Measurements from ENCODE around the gene CATSPER1.

The CATSPER1 gene

DNA sequence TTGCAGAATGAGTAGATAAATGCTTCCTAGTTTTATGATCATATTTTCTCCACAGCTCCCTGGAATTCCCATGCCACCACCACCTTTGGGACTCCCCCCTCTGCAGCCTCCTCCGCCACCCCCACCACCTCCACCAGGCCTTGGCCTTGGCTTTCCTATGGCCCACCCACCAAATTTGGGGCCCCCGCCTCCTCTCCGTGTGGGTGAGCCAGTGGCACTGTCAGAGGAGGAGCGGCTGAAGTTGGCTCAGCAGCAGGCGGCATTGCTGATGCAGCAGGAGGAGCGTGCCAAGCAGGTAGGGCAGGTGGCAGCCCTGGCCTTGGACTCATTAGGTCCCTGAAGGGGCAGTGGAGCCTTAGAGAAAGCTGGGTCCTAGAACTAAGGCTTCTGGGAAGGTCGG lies 28.7 kb upstream of the CATSPER1 start:
- H3K27ac ChIP-seq (ENCODE audit: insufficient read depth in 1 of 2, low read depth in 1 of 2, low read length in 2 of 2, poor library complexity in 1 of 2, severe bottlenecking in 2 of 2): no peak overlapping the region
- DNase-seq: no peak
- WGBS (ENCODE audit: insufficient coverage): 100% methylated on average over 6 of the region's 7 CpGs
- peaks cover 1 to 22% (median 18%) of the 10 kb centered on the region in 4 experiments for H3K4me1 ChIP-seq (ENCODE audit: control extremely low read depth in 1 of 4, control insufficient read depth in 4 of 4, insufficient read depth in 4 of 4, low read length in 3 of 4)
- H3K36me3 ChIP-seq (ENCODE audit: control insufficient read depth in 4 of 4, insufficient read depth in 4 of 4, low read length in 3 of 4): peaks cover 12 to 55% (median 48%) of the 10 kb centered on the region in 4 experiments
- CTCF ChIA-PET: interaction anchor here (1.2 to 8.1 kb wide), 4 partner anchors 10 to 78 kb away, joined by 4 to 99 read pairs (median 10); partner anchors contain the start of gene PACS1
- no peaks in the 10 kb centered on the region for H3K9me3 ChIP-seq (ENCODE audit: control extremely low read depth in 1 of 5, control insufficient read depth in 4 of 5, insufficient read depth in 2 of 5, low read depth in 1 of 5, low read length in 4 of 5)
- POLR2A ChIA-PET: no interaction called here
- no peak overlapping the region for H3K4me3 ChIP-seq (ENCODE audit: control insufficient read depth in 1 of 7, extremely low read depth in 1 of 7, insufficient read depth in 4 of 7, low read depth in 2 of 7, low read length in 6 of 7)
- no peaks in the 10 kb centered on the region for H3K27me3 ChIP-seq (replicated peaks in 2 of 5; ENCODE audit: control insufficient read depth in 4 of 5, insufficient read depth in 5 of 5, low read length in 4 of 5)

DNA sequence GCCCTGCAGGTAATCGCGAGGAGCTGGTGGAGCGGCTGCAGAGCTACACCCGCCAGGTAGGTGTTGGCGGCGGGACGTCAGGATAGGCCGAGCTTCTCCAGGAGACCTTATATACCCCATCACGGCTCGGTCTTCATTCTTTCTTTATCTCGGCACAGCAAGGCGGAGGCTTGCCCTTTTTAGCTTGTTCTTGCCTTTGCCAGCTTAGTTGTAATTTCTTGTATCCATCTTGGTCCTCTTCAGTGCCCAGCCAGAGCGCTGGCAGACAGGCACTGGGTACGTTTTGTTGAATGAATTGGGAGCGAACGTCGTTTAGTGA lies 26.3 kb upstream of the CATSPER1 start:
- no peak for DNase-seq
- peaks cover 1 to 30% (median 23%) of the 10 kb centered on the region in 4 experiments for H3K4me1 ChIP-seq (ENCODE audit: control extremely low read depth in 1 of 4, control insufficient read depth in 4 of 4, insufficient read depth in 4 of 4, low read length in 3 of 4)
- H3K27ac ChIP-seq (ENCODE audit: insufficient read depth in 1 of 2, low read depth in 1 of 2, low read length in 2 of 2, poor library complexity in 1 of 2, severe bottlenecking in 2 of 2): peak overlapping the region; percentile 86 to 95
- H3K27me3 ChIP-seq (replicated peaks in 2 of 5; ENCODE audit: control insufficient read depth in 4 of 5, insufficient read depth in 5 of 5, low read length in 4 of 5): peaks cover 0 to 3% (median 0%) of the 10 kb centered on the region in 5 experiments
- WGBS (ENCODE audit: insufficient coverage): 2% methylated on average over 15 of the region's 17 CpGs
- H3K9me3 ChIP-seq (ENCODE audit: control extremely low read depth in 1 of 5, control insufficient read depth in 4 of 5, insufficient read depth in 2 of 5, low read depth in 1 of 5, low read length in 4 of 5): no peaks in the 10 kb centered on the region
- peak overlapping the region; percentile 78 to 100 (median 98) for H3K4me3 ChIP-seq (ENCODE audit: control insufficient read depth in 1 of 7, extremely low read depth in 1 of 7, insufficient read depth in 4 of 7, low read depth in 2 of 7, low read length in 6 of 7)
- ChIA-PET CTCF (interaction anchor here (0.5 to 8.1 kb wide), 7 partner anchors 9 to 137 kb away, joined by 3 to 99 read pairs (median 4); partner anchors contain the start of gene PACS1), POLR2A (interaction anchor here (1.9 to 2.2 kb wide), 2 partner anchors 11 to 18 kb away, joined by 5 to 6 read pairs; partner anchors contain the start of gene PACS1)
- peaks cover 4 to 33% (median 28%) of the 10 kb centered on the region in 4 experiments for H3K36me3 ChIP-seq (ENCODE audit: control insufficient read depth in 4 of 4, insufficient read depth in 4 of 4, low read length in 3 of 4)

DNA sequence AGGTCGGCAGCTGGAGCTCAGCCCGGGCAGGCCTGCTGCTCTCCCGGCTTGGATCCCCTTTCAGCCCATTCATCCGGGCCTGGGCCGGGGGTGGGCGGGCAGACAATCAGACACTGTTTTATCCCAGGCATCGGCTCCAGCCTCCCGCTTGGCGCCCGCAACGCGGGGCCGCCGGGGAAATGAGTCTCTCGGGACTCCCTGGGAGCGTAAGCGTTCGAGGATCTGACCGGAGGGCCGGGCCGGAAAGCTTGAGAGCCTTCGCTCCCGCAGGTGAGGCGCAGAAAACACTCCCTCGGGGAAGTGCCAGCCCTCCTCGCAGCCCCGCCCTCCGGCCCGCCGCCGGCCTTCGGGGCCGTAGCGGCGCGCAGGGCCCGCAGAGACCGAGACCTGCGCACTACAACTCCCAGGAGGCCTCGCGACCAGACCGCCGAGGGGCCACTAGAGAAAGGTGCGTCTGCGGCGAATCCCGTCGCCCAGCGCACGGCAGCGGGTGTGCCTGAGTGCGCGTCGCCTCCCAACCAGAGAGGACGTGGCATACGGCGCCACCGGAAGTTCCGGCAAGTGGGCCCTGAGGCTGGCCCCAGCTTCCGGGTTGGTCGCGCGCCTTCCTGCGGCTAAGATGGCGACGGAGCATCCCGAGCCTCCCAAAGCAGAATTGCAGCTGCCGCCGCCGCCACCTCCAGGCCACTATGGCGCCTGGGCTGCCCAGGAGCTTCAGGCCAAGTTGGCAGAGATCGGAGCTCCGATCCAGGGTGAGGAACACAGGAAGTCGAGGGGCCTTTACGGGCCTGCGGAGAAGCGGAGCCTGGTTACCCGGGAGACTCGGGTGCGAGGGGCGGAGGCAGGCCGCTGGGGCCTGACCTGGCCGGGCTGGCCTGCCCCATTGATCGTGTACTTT lies 25.7 kb upstream of the CATSPER1 start, which contains the start of gene SF3B2:
TSS of gene SF3B2 (plus strand) at position 599 of the 898 bp plus-strand sequence. CDS start at position 620, 21 bp downstream.
- H3K27me3 ChIP-seq (replicated peaks in 2 of 5; ENCODE audit: control insufficient read depth in 4 of 5, insufficient read depth in 5 of 5, low read length in 4 of 5): peaks cover 0 to 3% (median 0%) of the 10 kb centered on the region in 5 experiments
- H3K36me3 ChIP-seq (ENCODE audit: control insufficient read depth in 4 of 4, insufficient read depth in 4 of 4, low read length in 3 of 4): peaks cover 4 to 27% (median 22%) of the 10 kb centered on the region in 4 experiments
- peak; percentile 98 to 99 (median 99) for DNase-seq
- WGBS (ENCODE audit: insufficient coverage): under 1% methylated on average over 81 of the region's 84 CpGs
- peak within 1 kb of the TSS; percentile 86 to 95 for H3K27ac ChIP-seq (ENCODE audit: insufficient read depth in 1 of 2, low read depth in 1 of 2, low read length in 2 of 2, poor library complexity in 1 of 2, severe bottlenecking in 2 of 2)
- H3K9me3 ChIP-seq (ENCODE audit: control extremely low read depth in 1 of 5, control insufficient read depth in 4 of 5, insufficient read depth in 2 of 5, low read depth in 1 of 5, low read length in 4 of 5): no peaks in the 10 kb centered on the region
- H3K4me1 ChIP-seq (ENCODE audit: control extremely low read depth in 1 of 4, control insufficient read depth in 4 of 4, insufficient read depth in 4 of 4, low read length in 3 of 4): peaks cover 1 to 30% (median 23%) of the 10 kb centered on the region in 4 experiments
- ChIA-PET POLR2A (interaction anchor here (0.5 to 2.2 kb wide), 3 partner anchors 11 to 31 kb away, joined by 3 to 6 read pairs (median 5); partner anchors contain the start of gene PACS1), CTCF (interaction anchor here (0.5 to 8.1 kb wide), 7 partner anchors 8 to 136 kb away, joined by 3 to 99 read pairs (median 4); partner anchors contain the start of gene PACS1)
- peak within 1 kb of the TSS; percentile 78 to 100 (median 98) for H3K4me3 ChIP-seq (ENCODE audit: control insufficient read depth in 1 of 7, extremely low read depth in 1 of 7, insufficient read depth in 4 of 7, low read depth in 2 of 7, low read length in 6 of 7)

DNA sequence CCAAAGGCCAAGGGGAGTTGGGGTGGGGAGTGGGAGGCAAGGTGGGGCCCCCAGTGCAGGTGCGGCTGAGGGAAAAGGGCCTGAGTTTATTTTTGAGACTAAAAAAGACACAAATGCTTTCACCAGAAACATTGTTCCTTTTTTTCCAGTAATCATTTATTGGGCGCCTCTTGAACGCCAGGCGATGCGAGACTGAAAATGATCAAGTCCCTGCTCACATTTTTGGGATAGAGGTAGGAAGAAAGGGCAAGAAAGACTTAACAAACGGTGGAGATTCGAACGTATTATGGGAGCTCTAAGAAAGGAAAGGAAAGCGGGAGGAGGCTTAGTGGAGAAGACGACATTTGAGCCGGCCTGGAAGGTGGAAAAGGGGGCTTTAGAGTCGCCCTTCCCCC lies 25.1 kb upstream of the CATSPER1 start:
- Histone ChIP-seq H3K4me1 (ENCODE audit: control extremely low read depth in 1 of 4, control insufficient read depth in 4 of 4, insufficient read depth in 4 of 4, low read length in 3 of 4) (peaks cover 1 to 30% (median 23%) of the 10 kb centered on the region in 4 experiments), H3K36me3 (ENCODE audit: control insufficient read depth in 4 of 4, insufficient read depth in 4 of 4, low read length in 3 of 4) (peaks cover 4 to 21% (median 16%) of the 10 kb centered on the region in 4 experiments)
- WGBS (ENCODE audit: insufficient coverage): 11% methylated on average over 6 of the region's 12 CpGs

DNA sequence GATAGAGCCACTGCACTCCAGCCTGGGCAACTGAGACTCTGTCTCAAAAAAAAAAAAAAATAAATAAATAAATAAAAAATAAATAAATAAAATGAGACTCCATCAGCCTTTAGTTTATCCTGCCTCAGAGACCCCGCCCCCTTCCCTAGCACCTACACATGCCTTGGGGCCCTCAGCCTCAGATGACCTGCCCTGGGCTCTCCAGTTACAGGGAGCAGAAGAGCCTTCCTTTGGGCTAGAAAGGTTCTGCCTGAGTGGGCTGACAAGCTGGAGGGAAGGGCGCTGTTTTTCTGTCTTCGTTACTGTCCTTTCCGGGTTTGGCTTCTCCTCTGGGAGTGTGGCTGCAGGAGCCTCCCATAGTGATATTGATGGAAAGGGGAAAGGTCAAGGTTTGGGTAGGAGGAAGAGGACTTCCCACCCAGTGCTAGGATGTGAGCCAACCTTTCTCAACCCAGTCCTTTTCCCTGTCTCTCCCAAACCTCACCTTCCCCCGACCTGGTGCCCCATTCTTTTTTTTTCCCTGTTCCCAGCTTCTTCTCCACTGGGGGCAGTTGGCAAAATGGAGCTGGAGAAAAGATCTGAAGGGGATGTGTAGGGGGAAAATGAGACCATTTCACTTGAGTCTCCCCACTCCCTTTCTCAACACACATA lies 24.4 kb upstream of the CATSPER1 start:
- CTCF ChIA-PET: interaction anchor here (0.6 to 8.1 kb wide), 3 partner anchors 8 to 32 kb away, joined by 3 to 99 read pairs (median 4); partner anchors contain the start of gene PACS1
- Histone ChIP-seq H3K27ac (ENCODE audit: insufficient read depth in 1 of 2, low read depth in 1 of 2, low read length in 2 of 2, poor library complexity in 1 of 2, severe bottlenecking in 2 of 2) (peak overlapping the region in 1 of 2 experiments; percentile 95), H3K36me3 (ENCODE audit: control insufficient read depth in 4 of 4, insufficient read depth in 4 of 4, low read length in 3 of 4) (peaks cover 4 to 15% (median 10%) of the 10 kb centered on the region in 4 experiments), H3K4me1 (ENCODE audit: control extremely low read depth in 1 of 4, control insufficient read depth in 4 of 4, insufficient read depth in 4 of 4, low read length in 3 of 4) (peaks cover 1 to 30% (median 23%) of the 10 kb centered on the region in 4 experiments), H3K9me3 (ENCODE audit: control extremely low read depth in 1 of 5, control insufficient read depth in 4 of 5, insufficient read depth in 2 of 5, low read depth in 1 of 5, low read length in 4 of 5) (no peaks in the 10 kb centered on the region), H3K27me3 (replicated peaks in 2 of 5; ENCODE audit: control insufficient read depth in 4 of 5, insufficient read depth in 5 of 5, low read length in 4 of 5) (peaks cover 0 to 5% (median 0%) of the 10 kb centered on the region in 5 experiments), H3K4me3 (ENCODE audit: control insufficient read depth in 1 of 7, extremely low read depth in 1 of 7, insufficient read depth in 4 of 7, low read depth in 2 of 7, low read length in 6 of 7) (peak overlapping the region in 1 of 7 experiments; percentile 78)
- DNase-seq: no peak
- WGBS (ENCODE audit: insufficient coverage): 92% methylated on average over 4 of the region's 5 CpGs
- POLR2A ChIA-PET: interaction anchor here (0.7 to 2.2 kb wide), 3 partner anchors 12 to 473 kb away, joined by 3 to 6 read pairs (median 5); partner anchors contain the start of gene PACS1

More for the DNA sequence above, 25.1 kb upstream of the CATSPER1 start:
- ChIA-PET POLR2A (interaction anchor here (2.2 kb wide), 1 partner anchor 19 kb away, joined by 6 read pairs; the partner anchor contains the start of gene PACS1), CTCF (interaction anchor here (0.9 to 8.1 kb wide), 2 partner anchors 9 to 14 kb away, joined by 3 to 99 read pairs; partner anchors contain the start of gene PACS1)
- Histone ChIP-seq H3K9me3 (ENCODE audit: control extremely low read depth in 1 of 5, control insufficient read depth in 4 of 5, insufficient read depth in 2 of 5, low read depth in 1 of 5, low read length in 4 of 5) (no peaks in the 10 kb centered on the region), H3K27me3 (replicated peaks in 2 of 5; ENCODE audit: control insufficient read depth in 4 of 5, insufficient read depth in 5 of 5, low read length in 4 of 5) (peaks cover 0 to 5% (median 0%) of the 10 kb centered on the region in 5 experiments), H3K27ac (ENCODE audit: insufficient read depth in 1 of 2, low read depth in 1 of 2, low read length in 2 of 2, poor library complexity in 1 of 2, severe bottlenecking in 2 of 2) (peak overlapping the region; percentile 46 to 95), H3K4me3 (ENCODE audit: control insufficient read depth in 1 of 7, extremely low read depth in 1 of 7, insufficient read depth in 4 of 7, low read depth in 2 of 7, low read length in 6 of 7) (peak overlapping the region; percentile 78 to 100 (median 98))
- DNase-seq: no peak

DNA sequence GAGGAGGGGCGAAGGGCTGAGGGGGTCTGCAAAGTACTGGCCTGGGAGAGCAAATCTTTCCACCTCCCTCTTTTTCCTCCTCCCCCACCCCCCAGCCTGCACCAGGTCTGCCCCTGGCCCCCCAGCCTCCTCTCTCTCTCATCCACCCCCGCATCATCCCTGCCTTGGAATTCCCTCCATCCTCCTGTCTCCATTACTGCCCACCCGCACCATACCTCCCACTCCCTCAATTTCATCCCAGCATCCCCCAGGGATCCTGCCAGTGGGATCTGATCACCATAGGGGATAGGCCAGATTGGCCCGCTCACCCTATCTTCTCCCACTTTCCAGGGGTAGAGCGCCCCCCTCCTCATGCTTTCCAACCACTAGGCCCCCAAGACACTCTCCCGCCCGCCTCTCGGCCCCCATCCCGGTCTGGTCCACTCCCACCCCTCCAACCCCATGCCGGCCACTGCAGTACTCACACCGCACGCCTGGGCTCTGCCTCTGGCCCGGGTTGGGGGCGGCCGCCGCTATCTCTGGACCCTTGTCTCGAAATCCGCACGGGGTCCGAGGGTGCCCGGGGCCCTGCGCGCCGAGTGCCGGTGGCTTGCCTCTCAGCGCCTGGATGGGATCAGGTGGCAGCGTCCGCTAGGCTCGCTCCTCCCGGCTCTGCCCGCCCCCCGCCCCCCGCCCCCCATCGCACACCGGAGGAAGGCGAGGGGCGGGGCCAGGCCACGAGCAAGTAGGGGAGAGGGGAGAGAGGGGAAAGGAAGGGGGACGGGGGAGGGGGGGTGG lies 22.5 kb upstream of the CATSPER1 start, which contains the start of gene GAL3ST3:
TSS of gene GAL3ST3 (minus strand) at position 615 of the 777 bp plus-strand sequence. CDS start 3,746 bp downstream, outside the sequence.
- no peaks in the 10 kb centered on the region for H3K9me3 ChIP-seq (ENCODE audit: control extremely low read depth in 1 of 5, control insufficient read depth in 4 of 5, insufficient read depth in 2 of 5, low read depth in 1 of 5, low read length in 4 of 5)
- 12% methylated on average over 18 of the region's 39 CpGs for WGBS (ENCODE audit: insufficient coverage)
- H3K27ac ChIP-seq (ENCODE audit: insufficient read depth in 1 of 2, low read depth in 1 of 2, low read length in 2 of 2, poor library complexity in 1 of 2, severe bottlenecking in 2 of 2): no peak within 1 kb of the TSS
- ChIA-PET POLR2A (no interaction called here), CTCF (interaction anchor here (1.3 to 8.1 kb wide), 5 partner anchors 7 to 27 kb away, joined by 5 to 99 read pairs (median 24); partner anchors contain the start of gene PACS1)
- H3K27me3 ChIP-seq (replicated peaks in 2 of 5; ENCODE audit: control insufficient read depth in 4 of 5, insufficient read depth in 5 of 5, low read length in 4 of 5): peaks cover 0 to 5% (median 0%) of the 10 kb centered on the region in 5 experiments
- H3K4me1 ChIP-seq (ENCODE audit: control extremely low read depth in 1 of 4, control insufficient read depth in 4 of 4, insufficient read depth in 4 of 4, low read length in 3 of 4): peaks cover 1 to 40% (median 27%) of the 10 kb centered on the region in 4 experiments
- peak within 1 kb of the TSS in 4 of 7 experiments; percentile 23 to 70 (median 56) for H3K4me3 ChIP-seq (ENCODE audit: control insufficient read depth in 1 of 7, extremely low read depth in 1 of 7, insufficient read depth in 4 of 7, low read depth in 2 of 7, low read length in 6 of 7)
- H3K36me3 ChIP-seq (ENCODE audit: control insufficient read depth in 4 of 4, insufficient read depth in 4 of 4, low read length in 3 of 4): peaks cover 0 to 2% (median 0%) of the 10 kb centered on the region in 4 experiments
- DNase-seq: peak in 2 of 3 donors; percentile 36
